ENCODE data around the gene TRIM27. TPM values are rescaled to one million over a fixed set of nuclear protein-coding genes. Genes with fewer than 3 reads are reported as not detected.

TRIM27 gene
- total RNA-seq, 1 experiment from 2014 or later, result 47.6 TPM

DNA sequence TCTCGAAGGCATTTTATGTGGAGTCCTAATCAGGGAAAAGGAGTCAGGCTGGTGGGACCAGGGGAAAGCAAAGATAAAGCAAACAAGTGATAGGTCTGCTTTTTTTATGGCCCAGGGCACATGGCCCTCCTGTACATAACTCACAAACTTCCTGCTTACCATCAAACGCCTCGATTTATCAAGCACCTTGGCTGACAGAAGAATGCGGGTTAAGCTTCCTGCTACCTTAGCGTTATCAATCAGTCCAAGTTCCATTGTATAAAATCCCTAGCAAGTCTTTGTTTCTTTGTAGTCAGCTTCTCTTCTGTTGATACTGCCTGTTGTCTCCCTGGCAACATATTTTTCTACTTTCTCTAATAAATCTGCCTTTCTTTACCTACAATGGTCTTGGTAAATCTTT, 4.1 kb upstream of the TRIM27 start:
- intact Hi-C loops (cut with micrococcal nuclease; ENCODE audit: unreplicated experiment), result no loop called here
- Histone ChIP-seq H3K4me3 (ENCODE audit: low read depth, low read length) (no peak overlapping the region), H3K4me1 (peaks cover 6% of the 10 kb centered on the region; the same call in 1 of the 2 replicates), H3K27me3 (replicated peaks; ENCODE audit: control insufficient read depth, insufficient read depth, low read length) (no peaks in the 10 kb centered on the region), H3K9me3 (no peaks in the 10 kb centered on the region), H3K36me3 (ENCODE audit: control insufficient read depth, insufficient read depth, low read length) (no peaks in the 10 kb centered on the region)
- no peak for TF ChIP-seq CTCF (IDR thresholded peaks at IDR 0.05; ENCODE audit: insufficient read depth in 1 of 2, low read depth in 1 of 2, low read length in 1 of 2, severe bottlenecking in 1 of 2, unreplicated experiment in 1 of 2)
- Mint-ChIP-seq H3K36me3 (ENCODE audit: insufficient read depth, unreplicated experiment) (no peaks in the 10 kb centered on the region), H3K27me3 (ENCODE audit: insufficient read depth, unreplicated experiment) (no peaks in the 10 kb centered on the region), H3K9me3 (ENCODE audit: unreplicated experiment) (no peaks in the 10 kb centered on the region), H3K4me3 (ENCODE audit: unreplicated experiment) (no peak overlapping the region), H3K27ac (ENCODE audit: unreplicated experiment) (peak overlapping the region; percentile 11), H3K4me1 (ENCODE audit: low read depth, unreplicated experiment) (peaks cover 7% of the 10 kb centered on the region)
- BruUV-seq (replicated peaks), result no TSS peak
- POLR2A ChIA-PET, result no interaction called here
- peak in 1 of 2 experiments; percentile 17 for DNase-seq
- CTCF ChIA-PET, result no interaction called here

DNA sequence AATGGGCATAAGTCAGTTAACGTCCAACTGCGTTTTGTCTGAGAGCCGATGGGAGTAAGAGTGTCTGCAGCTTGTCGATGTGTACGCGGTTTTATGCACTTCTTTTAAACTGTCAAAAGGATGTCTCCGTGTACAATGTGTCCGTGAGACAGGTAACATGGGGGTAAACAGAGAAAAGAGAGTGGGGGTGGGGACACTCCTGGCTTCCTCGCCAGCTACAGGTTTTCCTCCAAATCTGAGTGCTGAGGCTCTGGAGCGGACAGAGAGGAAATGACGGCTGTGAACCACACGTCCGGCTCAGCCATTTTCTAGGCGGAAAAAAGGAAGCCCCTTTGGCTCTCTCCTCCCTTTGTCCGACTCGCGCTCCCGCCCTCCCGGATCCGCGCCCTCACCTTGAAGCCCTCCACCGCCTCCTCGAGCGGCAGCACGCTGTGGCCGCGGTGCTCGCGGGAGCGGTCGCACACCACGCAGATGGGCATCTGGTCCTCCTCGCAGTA, 916 bp downstream of the TRIM27 start:
- DNase-seq, result no peak

More for the DNA sequence above, 916 bp downstream of the TRIM27 start:
- H3K36me3 Mint-ChIP-seq (ENCODE audit: insufficient read depth, unreplicated experiment), result peaks cover 44% of the 10 kb centered on the region
- no peaks in the 10 kb centered on the region for H3K9me3 Mint-ChIP-seq (ENCODE audit: unreplicated experiment)
- peaks cover 1% of the 10 kb centered on the region for H3K4me1 Mint-ChIP-seq (ENCODE audit: low read depth, unreplicated experiment)
- peak overlapping the region; percentile 89 for H3K27ac Mint-ChIP-seq (ENCODE audit: unreplicated experiment)
- peaks cover 2% of the 10 kb centered on the region; the same call in 1 of the 2 replicates for H3K4me1 ChIP-seq
- no peak for TF ChIP-seq CTCF (IDR thresholded peaks at IDR 0.05; ENCODE audit: insufficient read depth in 1 of 2, low read depth in 1 of 2, low read length in 1 of 2, severe bottlenecking in 1 of 2, unreplicated experiment in 1 of 2)
- H3K9me3 ChIP-seq, result no peaks in the 10 kb centered on the region
- H3K27me3 Mint-ChIP-seq (ENCODE audit: insufficient read depth, unreplicated experiment), result no peaks in the 10 kb centered on the region
- H3K4me3 Mint-ChIP-seq (ENCODE audit: unreplicated experiment), result peak overlapping the region; percentile 94
- peaks cover 11% of the 10 kb centered on the region for H3K36me3 ChIP-seq (ENCODE audit: control insufficient read depth, insufficient read depth, low read length)
- H3K4me3 ChIP-seq (ENCODE audit: low read depth, low read length), result peak overlapping the region; percentile 96
- ChIA-PET POLR2A (interaction anchor here (1.0 to 3.4 kb wide), 5 partner anchors 18 to 93 kb away, joined by 4 to 38 read pairs (median 8); no protein-coding TSS in a partner anchor), CTCF (interaction anchor here (0.7 to 1.7 kb wide), 5 partner anchors 17 to 86 kb away, joined by 3 to 11 read pairs (median 6); no protein-coding TSS in a partner anchor)
- no peaks in the 10 kb centered on the region for H3K27me3 ChIP-seq (replicated peaks; ENCODE audit: control insufficient read depth, insufficient read depth, low read length)
- intact Hi-C loops (cut with micrococcal nuclease; ENCODE audit: unreplicated experiment), result loop anchor here (2.0 to 5.0 kb wide), 3 partner anchors 18 to 94 kb away; no protein-coding TSS in a partner anchor
- no TSS peak for BruUV-seq (replicated peaks)
